Vagina (tissue), 2 donors: ENCODE results near the gene KHNYN. TPM values are rescaled to one million over a fixed set of nuclear protein-coding genes. Genes with fewer than 3 reads are reported as not detected.

Experiments
- DNase-seq, 2 donors: peaks; one replicate each; pipeline ENCODE4 v3.0.0-alpha.2; 2017; ENCODE audit errors: extremely low spot score in 2 of 2
- H3K27ac ChIP-seq: fragments of 200-600 bp; sonication (generic); one replicate; pipeline ENCODE4 v1.5.1; 2019
- H3K27me3 ChIP-seq: fragments of 200-600 bp; sonication (generic); one replicate; pipeline ENCODE4 v1.5.1; 2019
- H3K36me3 ChIP-seq, 2 donors: fragments of 200-600 bp; sonication (generic); one replicate each; pipeline ENCODE4 v1.5.1; 2017 to 2019
- H3K4me1 ChIP-seq: fragments of 200-600 bp; sonication (generic); one replicate; pipeline ENCODE4 v1.5.1; 2019
- H3K4me3 ChIP-seq, 2 donors: fragments of 200-600 bp; sonication (generic); 1 replicate in 1 of 2; 2 replicates in 1 of 2; pipeline ENCODE4 v1.5.1; 2016 to 2019
- H3K9me3 ChIP-seq: fragments of 200-600 bp; sonication (generic); one replicate; pipeline ENCODE4 v1.5.1; 2019
- CTCF ChIP-seq, 3 experiments: fragments of 450-650 bp in 2 of 3; fragments of 200-600 bp in 1 of 3; sonication (generic) in 1 of 3; IDR thresholded peaks; one replicate each; pipeline ENCODE4 v1.5.1; 2017 to 2019; ENCODE audit warnings: antibody characterized with exemption in 3 of 3, mild to moderate bottlenecking in 2 of 3, moderate library complexity in 2 of 3
- POLR2A ChIP-seq, 2 donors: fragments of 450-650 bp; IDR thresholded peaks; one replicate each; pipeline ENCODE4 v1.6.1; 2017; ENCODE audit warnings: antibody characterized with exemption in 2 of 2, mild to moderate bottlenecking in 2 of 2, moderate library complexity in 2 of 2
- POLR2AphosphoS5 ChIP-seq, 2 donors: sonication (generic); formaldehyde crosslinking; IDR thresholded peaks; one replicate each; pipeline ENCODE4 v1.9.0; 2017; ENCODE audit warnings: antibody characterized with exemption in 2 of 2, mild to moderate bottlenecking in 2 of 2, low read depth in 1 of 2; ENCODE audit not compliant: insufficient read depth in 1 of 2
- intact Hi-C: fragments of 100-400 bp; cut with DNase I; formaldehyde crosslinking; loops from one replicate; pipeline ENCODE4 v1.15.1; 2023
- total RNA-seq: library from RNA; depleted of rRNA; stranded (reverse); fragments of >200 nt; gene quantifications from one replicate; pipeline ENCODE4 v1.2.3, GENCODE V29; 2016

KHNYN gene
- total RNA-seq, 1 donor from 2014 or later, result 41.7 TPM

- H3K9me3 ChIP-seq, result no peaks in the 10 kb centered on the region
- H3K4me3 ChIP-seq, result no peak overlapping the region
- no peaks in the 10 kb centered on the region for H3K27me3 ChIP-seq
- peaks cover 36% of the 10 kb centered on the region for H3K4me1 ChIP-seq
- intact Hi-C loops, result no loop called here
- H3K36me3 ChIP-seq, result no peaks in the 10 kb centered on the region
- DNase-seq, result no peak
- H3K27ac ChIP-seq, result no peak overlapping the region
- no peak for TF ChIP-seq POLR2A (IDR thresholded peaks at IDR 0.05)
- no peak for TF ChIP-seq CTCF (IDR thresholded peaks at IDR 0.05)
- peak in 1 of 2 donors; percentile 57 for TF ChIP-seq POLR2AphosphoS5 (IDR thresholded peaks at IDR 0.05; ENCODE audit: insufficient read depth in 1 of 2, low read depth in 1 of 2)
Observed at GRCh38 chr14:24425704-24426103, 4.0 kb upstream of the KHNYN start.

- DNase-seq, result peak in 1 of 2 donors; percentile 6
- Histone ChIP-seq H3K9me3 (no peaks in the 10 kb centered on the region), H3K36me3 (no peaks in the 10 kb centered on the region), H3K4me3 (no peak overlapping the region), H3K27ac (no peak overlapping the region), H3K4me1 (peaks cover 42% of the 10 kb centered on the region), H3K27me3 (no peaks in the 10 kb centered on the region)
- intact Hi-C loops, result no loop called here
- no peak for TF ChIP-seq POLR2AphosphoS5 (IDR thresholded peaks at IDR 0.05; ENCODE audit: insufficient read depth in 1 of 2, low read depth in 1 of 2)
- no peak for TF ChIP-seq POLR2A (IDR thresholded peaks at IDR 0.05)
- TF ChIP-seq CTCF (IDR thresholded peaks at IDR 0.05), result no peak
Observed at GRCh38 chr14:24426150-24426911, 3.4 kb upstream of the KHNYN start.

DNA sequence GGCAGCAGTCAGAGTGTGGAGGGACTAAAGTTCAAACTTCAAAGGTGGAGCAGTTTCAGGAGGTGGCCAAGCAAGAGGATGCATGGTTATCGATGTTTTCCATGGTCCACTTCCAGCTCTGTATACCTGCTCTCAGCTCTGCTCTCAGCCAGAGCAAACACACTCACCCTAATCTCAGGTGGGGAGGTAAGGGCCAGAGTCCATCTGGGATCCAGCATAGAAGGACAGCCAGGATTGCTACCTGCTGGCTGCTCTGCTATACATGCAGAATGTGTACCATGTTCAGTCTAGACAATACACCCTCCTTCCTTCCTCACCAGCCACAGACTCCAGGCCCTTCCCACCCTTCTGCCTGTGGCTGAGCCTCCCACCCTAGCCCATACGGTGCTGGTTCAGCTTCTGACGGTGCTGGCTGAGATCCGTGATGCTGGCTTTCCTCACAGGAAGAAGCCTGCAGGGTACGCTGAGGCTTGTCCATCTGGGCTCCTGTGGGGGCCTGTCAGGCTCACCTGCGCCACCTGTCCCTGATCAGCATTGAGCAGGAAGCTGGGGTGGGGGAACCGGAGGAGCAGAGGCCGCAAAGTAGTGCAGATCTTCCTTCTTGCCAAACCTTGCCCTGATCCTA is 2.7 kb upstream of the KHNYN start:
- peaks cover 0 to 3% of the 10 kb centered on the region in 2 donors for H3K36me3 ChIP-seq
- intact Hi-C loops, result no loop called here
- TF ChIP-seq CTCF (IDR thresholded peaks at IDR 0.05) (no peak), POLR2A (IDR thresholded peaks at IDR 0.05) (no peak), POLR2AphosphoS5 (IDR thresholded peaks at IDR 0.05; ENCODE audit: insufficient read depth in 1 of 2, low read depth in 1 of 2) (no peak)

GRCh38 chr14:24427537-24428508 is 1.9 kb upstream of the KHNYN start:
- no peaks in the 10 kb centered on the region for H3K27me3 ChIP-seq
- H3K4me3 ChIP-seq, result no peak overlapping the region
- H3K27ac ChIP-seq, result peak overlapping the region; percentile 92
- peaks cover 57% of the 10 kb centered on the region for H3K4me1 ChIP-seq
- intact Hi-C loops, result no loop called here
- H3K36me3 ChIP-seq, result peaks cover 0 to 11% of the 10 kb centered on the region in 2 donors
- H3K9me3 ChIP-seq, result no peaks in the 10 kb centered on the region
- peak; percentile 84 to 86 for DNase-seq
- TF ChIP-seq POLR2AphosphoS5 (IDR thresholded peaks at IDR 0.05; ENCODE audit: insufficient read depth in 1 of 2, low read depth in 1 of 2), result no peak

More for the DNA sequence above, 2.7 kb upstream of the KHNYN start:
- H3K27ac ChIP-seq, result no peak overlapping the region
- DNase-seq, result peak; percentile 86 to 89
- H3K4me3 ChIP-seq, result no peak overlapping the region
- peaks cover 49% of the 10 kb centered on the region for H3K4me1 ChIP-seq
- no peaks in the 10 kb centered on the region for H3K27me3 ChIP-seq
- H3K9me3 ChIP-seq, result no peaks in the 10 kb centered on the region
